ENCODE measurements around the gene FAM13B.
A peak's percentile ranks its signal among the peaks of the same experiment; 100 is the strongest.

DNA sequence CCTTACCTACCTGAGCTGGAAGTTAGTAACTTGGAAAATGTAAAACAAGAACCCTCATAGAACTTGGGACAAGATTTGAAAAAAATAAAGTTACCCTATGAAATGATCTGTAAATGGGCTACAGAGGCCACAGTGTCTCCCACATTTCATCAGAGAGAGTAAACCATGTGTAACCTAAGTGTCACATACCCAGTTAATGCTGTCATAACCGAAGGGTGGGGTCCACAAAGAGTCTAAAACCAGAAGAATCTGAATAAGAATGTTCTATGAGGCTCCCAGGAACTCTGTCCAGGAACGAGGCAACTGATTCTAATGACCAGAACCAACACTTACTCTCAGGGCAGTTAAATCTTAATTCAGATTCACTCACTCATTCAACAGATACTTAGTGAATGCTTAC lies 1.0 kb upstream of the FAM13B start:
- TF ChIP-seq, protein P1, sequence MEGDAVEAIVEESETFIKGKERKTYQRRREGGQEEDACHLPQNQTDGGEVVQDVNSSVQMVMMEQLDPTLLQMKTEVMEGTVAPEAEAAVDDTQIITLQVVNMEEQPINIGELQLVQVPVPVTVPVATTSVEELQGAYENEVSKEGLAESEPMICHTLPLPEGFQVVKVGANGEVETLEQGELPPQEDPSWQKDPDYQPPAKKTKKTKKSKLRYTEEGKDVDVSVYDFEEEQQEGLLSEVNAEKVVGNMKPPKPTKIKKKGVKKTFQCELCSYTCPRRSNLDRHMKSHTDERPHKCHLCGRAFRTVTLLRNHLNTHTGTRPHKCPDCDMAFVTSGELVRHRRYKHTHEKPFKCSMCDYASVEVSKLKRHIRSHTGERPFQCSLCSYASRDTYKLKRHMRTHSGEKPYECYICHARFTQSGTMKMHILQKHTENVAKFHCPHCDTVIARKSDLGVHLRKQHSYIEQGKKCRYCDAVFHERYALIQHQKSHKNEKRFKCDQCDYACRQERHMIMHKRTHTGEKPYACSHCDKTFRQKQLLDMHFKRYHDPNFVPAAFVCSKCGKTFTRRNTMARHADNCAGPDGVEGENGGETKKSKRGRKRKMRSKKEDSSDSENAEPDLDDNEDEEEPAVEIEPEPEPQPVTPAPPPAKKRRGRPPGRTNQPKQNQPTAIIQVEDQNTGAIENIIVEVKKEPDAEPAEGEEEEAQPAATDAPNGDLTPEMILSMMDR (IDR thresholded peaks at IDR 0.05 in 2 of 3, conservative IDR thresholded peaks at IDR 0.05 in 1 of 3; ENCODE audit: borderline replicate concordance in 1 of 3, insufficient read depth in 1 of 3, low read depth in 2 of 3, low read length in 2 of 3) = no peak
- TF ChIP-seq POLR2A (IDR thresholded peaks at IDR 0.05; ENCODE audit: borderline replicate concordance, extremely low read depth, insufficient read depth, insufficient read length) = no peak
- 0 out of 2 replicates have a peak, but pooled peaks have one; percentile 30 for TF ChIP-seq SP1 (IDR thresholded peaks at IDR 0.05; ENCODE audit: low read depth)
- TF ChIP-seq, protein P2, sequence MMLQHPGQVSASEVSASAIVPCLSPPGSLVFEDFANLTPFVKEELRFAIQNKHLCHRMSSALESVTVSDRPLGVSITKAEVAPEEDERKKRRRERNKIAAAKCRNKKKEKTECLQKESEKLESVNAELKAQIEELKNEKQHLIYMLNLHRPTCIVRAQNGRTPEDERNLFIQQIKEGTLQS (IDR thresholded peaks at IDR 0.05) = no peak
